Keratinocyte (primary cell): Measurements from ENCODE around the gene TRIM74.
"Not testable (repeated sequence)": the region's sequence is repeated elsewhere in the genome, so short reads cannot be mapped to it uniquely, and the experiment has no call there.

Source experiments
- CTCF ChIP-seq, 3 experiments: IDR thresholded peaks in 1 of 3; conservative IDR thresholded peaks in 1 of 3; optimal IDR thresholded peaks in 1 of 3; 2 replicates in 2 of 3; 3 replicates in 1 of 3; pipeline versions ENCODE3 to v1.5.1; 2011; ENCODE audit warnings: low read length in 3 of 3, mild to moderate bottlenecking in 3 of 3, moderate library complexity in 2 of 3, control low read depth in 1 of 3, inconsistent platforms in 1 of 3; ENCODE audit not compliant: insufficient read depth in 2 of 3; ENCODE audit errors: extremely low read depth in 1 of 3
- EZH2 ChIP-seq: IDR thresholded peaks from one replicate; pipeline ENCODE4 v1.6.1; 2012; ENCODE audit warnings: inconsistent platforms, mild to moderate bottlenecking, low read length, moderate library complexity

- TF ChIP-seq CTCF (optimal IDR thresholded peaks at IDR 0.05 in 1 of 3, IDR thresholded peaks at IDR 0.05 in 1 of 3, conservative IDR thresholded peaks at IDR 0.05 in 1 of 3; ENCODE audit: extremely low read depth in 1 of 3, insufficient read depth in 2 of 3, low read length in 3 of 3); EZH2: not testable (repeated sequence)
These were observed 20.6 kb downstream of the TRIM74 start for GRCh38 chr7:72948714-72949113.
